Measurements from ENCODE around the gene ALPL. TPM values are rescaled to one million over a fixed set of nuclear protein-coding genes. Genes with fewer than 3 reads are reported as not detected.
"Not testable (repeated sequence)": the region's sequence is repeated elsewhere in the genome, so short reads cannot be mapped to it uniquely, and the experiment has no call there.

The ALPL gene
- total RNA-seq, 1 donor from 2014 or later: 4.0 TPM

DNA sequence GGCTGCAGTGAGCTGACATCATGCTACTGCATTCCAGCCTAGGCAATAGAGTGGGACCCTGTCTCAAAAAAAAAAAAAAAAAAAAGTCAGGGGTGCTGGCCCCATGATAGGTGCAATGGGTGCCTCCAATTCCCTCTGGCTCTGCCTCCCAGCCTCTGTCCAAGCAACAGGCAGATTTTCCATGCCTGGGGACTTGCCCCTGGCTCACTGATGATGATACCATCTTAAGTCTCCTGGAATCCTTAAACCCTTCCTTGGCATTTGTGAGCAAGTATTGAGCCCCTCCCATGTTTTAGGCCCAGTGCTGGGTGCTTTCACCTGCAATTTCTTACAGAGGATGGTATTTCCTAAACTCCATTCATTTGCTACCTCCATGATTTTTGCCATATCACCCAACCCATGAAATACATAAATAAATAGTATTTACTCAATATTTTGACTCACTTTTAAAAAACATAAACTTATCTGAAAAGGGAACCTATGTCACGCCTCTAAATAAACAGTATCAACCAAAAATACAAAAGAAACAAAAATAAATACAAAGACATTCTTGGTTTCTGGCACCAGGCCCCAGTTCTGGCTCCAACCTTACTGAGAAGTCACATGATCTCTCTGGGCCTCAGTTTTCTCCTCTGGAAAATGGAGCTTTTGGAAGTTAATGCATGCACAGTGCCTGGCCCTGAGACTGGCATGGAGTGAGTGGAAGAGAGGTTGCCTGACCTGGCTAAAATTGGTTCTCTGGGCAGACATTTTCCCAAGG lies 1.5 kb upstream of the ALPL start:
- DNase-seq: no peak

DNA sequence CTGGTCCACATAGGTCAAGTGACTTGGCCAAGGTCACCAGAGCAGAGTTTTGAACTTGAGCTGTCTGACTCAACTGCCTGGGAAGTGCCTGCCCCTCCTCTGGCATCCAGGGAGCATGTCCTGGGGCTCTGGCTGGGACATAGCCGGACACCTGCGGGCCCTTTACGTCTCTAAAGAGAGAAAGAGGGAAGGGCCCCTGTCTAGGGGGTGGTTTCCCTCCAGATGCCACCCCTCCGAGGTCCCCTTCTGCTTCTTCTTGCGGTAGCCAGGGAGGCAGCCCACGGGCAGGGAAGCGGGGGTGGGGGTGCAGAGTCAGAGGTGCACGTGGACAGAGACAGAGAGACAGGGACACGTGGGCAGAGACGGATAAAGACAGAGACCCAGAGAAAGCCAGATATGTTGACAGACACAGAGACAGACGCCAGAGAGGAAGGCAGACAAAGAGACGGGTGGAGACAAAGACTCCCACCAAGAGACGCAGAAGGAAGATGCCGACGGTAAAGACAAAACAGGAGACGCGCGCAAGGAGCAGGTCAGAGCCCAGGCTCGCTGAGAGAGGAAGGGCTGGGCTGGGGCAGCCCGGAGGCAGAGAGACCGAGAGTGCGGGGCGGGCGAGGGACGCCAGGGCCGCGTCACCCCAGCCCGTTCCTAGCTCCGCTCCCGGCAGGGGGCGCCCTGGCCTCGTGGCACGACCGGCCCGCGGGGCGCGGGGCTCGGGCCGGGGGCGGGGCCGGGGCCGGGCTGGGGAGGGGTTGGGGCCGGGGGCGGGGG lies 458 bp upstream of the ALPL start:
- no peak for DNase-seq

DNA sequence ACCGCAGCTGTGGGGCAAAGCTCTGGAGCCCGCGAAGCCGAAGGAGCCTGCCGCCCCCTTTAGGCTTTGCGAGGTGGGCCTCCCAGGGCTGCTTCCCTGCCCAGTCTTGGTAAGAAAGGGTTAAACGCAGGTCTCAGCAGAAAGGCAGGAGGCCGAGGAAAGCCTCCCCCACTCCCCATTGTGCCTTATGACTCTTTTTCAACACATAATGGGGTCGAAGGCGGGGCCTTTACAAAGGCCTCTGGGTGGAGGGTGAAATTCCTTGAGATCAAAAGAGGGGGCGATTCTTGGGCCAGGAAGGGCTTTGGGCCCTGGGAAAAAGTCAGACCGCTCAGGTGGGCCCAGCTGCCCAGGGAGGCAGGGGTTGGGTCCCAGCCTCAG lies 880 bp downstream of the ALPL start:
- DNase-seq: no peak

DNA sequence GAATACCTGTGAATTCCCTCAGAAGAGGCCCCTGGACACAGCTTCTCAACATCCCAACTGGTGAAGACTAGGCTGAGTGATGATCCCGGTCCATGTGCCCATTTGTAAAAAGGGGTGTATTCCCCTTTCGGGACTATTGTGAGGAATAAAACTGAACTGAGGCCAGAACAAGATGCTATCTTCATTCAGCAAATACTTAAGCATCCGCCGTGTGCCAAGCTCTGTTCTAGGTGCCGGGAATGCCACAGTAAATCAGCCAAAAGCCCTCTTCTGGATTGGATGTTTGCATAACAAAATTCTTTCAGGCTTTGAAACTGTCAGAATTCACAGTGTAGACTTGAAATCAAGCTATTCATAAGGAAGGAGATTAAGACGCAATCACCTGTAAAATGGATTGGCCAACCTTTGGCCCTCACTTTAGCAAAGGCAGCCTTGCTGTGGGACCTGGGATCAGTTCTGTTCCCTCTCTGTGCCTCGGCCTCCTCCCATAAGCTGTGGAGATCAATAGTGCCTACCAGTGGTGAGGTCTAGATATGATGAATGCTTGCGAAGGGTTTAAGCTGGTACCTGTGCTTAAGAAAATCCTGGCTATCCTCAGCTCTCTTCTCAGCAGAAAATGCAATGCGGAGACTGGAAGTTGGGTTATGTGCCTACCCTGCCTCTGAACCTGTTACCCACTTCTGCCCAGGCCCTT lies 1.8 kb downstream of the ALPL start:
- no peak for DNase-seq

DNA sequence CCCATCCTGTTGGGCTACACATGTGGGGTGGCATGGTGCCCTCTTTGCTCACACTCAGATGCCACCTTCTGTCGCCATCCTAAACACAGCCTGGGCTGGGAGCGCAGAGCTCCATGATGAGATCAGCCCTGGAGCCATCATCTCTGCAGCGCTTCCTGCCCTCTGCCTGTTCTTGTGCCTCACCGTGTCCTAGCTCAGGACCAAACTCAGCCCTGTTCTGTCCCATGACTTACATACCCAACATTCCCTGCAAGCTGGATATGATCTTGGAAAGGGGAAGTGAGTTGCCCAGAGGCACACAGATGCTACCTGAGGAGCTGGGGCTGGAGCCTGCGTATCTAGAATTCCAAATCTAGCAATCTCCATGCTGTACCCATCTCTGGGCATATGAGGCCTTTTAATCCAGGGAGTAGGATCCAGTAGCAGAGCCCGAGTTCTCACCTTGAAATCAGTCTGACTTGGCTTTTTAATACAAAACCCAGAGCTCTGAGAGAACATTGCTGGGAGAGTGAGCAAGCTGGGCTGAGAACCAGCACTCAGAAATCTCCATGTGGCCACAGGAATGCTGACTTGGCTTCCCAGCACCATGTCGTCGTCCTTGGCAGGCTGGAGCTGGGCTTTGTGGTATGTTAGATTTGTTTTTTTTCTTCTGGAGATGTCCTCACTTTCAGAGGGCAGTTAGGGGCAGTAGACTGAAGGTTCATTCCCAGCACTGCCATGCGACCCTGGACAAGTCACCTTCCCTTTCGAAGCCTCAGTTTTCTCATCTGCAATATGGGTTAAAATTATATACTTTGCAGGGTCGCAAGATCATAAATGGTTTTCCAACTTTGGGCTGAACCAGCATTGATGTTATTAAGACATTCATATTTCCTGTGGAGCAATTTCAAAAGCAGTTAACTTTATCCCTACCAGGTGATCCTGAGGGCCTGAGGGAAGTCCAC lies 2.6 kb downstream of the ALPL start:
- peak; percentile 63 for DNase-seq

DNA sequence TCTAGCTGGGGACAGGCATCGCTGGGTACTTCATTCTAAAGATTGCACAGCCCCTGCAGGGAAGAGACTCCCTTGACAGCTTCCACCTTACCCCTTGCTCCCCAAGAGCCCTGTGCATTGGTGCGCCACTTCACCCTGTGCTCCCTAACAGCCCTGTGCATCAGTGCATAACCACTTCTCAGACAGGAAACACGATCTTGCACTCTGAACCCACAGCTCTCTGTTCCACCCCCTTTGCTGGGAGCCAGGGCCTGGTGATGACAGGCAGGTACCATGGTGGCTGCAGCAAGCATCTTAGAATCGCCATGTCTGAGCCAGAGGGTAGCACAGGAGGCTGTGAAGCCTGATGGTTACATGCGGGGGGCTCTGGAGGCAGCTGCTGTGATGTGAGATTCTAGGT lies 5.0 kb downstream of the ALPL start:
- DNase-seq: no peak

DNA sequence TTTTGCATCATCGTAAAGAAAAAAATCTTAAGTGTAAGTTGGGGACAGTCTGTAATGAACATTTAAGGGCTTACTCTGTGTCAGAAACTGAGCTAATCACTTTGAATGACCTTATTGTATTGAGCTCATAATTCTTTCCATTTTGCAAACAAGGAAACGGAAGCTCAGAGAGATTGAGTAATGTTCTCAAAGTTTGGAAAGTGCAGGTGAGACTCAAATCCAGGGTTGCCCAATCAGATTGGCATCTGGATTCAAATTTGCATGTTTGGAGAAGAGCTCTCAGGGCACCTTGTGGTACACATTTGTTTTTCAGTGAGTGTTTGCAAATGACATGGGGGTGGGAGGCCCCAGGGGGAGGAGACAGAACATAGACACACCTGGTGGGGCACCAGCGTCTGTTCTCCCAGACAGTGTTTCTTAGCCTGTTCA lies 8.0 kb downstream of the ALPL start:
- no peak for DNase-seq

DNA sequence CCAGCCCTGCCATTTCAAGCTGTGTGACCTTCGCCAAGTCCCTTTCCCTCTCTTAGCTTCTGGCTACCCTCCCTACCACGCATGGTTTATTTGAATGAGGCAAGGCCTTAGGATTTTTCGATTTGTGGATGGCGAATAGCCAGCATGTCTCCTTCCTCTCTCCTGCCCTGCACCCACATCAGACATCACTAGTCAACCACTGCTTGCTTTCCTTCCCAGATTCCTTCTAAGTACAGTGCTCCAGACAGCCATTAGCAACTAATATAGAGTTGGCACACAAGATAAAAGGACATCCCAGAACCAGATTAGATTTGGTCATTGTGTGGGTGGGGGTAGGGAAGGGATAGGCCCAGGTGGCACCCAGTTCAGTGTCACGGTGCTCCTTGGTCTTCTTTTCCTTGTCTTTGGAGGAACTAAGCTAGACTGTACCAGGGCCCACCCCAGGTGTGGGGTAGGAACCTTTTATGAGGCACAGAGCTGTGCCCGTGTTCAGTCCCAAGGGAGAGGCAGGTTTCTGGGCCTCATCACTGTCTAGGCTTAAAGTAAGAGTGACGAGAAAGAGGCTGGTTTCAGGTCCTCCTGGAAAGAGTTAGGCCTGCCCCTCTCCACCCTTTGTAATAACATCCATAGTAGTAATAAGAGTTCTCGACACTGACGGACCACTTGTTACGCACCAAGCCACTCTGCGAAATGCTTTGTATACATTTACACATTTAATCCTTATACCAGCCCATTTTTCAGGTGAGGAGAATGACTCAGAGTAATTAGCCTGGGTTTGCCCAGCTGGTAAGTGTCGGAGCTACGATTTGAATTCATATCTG lies 8.6 kb downstream of the ALPL start:
- no peak for DNase-seq

DNA sequence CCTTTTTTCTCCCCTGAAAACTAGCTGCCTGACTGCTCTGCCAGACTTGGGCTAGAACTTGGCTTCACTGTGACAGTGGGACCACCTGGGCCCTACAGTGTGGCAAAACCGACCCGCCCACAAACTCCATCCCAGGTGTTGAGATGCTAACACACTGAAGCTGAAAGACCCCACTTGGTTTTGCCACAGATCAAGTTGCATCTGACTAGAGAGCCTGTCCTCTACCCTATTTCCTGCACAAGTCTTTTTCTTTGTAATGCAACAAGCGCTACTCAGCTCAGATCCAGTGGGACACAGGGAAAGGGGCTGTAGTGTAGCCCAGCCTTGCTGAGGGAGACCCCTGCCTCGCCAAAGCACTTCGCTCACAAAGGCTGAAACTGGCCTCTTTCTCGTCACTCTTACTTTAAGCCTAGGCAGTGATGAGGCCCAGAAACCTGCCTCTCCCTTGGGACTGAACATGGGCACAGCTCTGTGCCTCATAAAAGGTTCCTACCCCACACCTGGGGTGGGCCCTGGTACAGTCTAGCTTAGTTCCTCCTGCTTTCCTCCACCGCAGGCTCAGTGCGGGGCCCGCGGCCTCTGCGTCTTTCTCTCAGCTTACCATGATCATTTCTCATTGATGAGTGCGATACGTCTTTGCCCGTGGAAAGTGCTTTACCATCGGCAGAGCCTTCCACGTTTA lies 9.7 kb downstream of the ALPL start:
- no peak for DNase-seq

DNA sequence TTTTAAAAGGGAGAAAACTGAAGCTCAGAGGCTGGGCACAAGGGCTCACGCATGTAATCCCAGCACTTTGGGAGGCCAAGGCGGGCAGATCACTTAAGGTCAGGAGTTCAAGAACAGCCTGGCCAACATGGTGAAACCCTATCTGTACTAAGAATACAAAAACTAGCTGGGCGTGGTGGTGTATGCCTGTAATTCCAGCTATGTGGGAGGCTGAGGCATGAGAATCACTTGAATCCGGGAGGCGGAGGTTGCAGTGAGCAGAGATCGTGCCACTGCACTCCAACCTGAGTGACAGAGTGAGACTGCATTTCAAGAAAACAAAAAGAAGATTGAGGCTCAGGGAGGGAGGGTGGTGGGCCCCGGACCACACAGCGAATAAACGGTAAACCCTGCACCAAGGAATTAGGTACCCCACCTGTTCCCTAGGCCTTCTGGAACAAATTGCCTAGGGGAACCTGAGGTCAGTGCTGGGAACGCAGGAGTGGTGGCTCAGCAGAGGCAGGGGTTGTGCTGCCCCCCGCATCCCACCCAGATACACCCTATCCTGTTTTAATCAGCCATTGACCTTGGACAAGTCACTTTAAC lies 10.4 kb downstream of the ALPL start:
- not testable (repeated sequence) for DNase-seq

DNA sequence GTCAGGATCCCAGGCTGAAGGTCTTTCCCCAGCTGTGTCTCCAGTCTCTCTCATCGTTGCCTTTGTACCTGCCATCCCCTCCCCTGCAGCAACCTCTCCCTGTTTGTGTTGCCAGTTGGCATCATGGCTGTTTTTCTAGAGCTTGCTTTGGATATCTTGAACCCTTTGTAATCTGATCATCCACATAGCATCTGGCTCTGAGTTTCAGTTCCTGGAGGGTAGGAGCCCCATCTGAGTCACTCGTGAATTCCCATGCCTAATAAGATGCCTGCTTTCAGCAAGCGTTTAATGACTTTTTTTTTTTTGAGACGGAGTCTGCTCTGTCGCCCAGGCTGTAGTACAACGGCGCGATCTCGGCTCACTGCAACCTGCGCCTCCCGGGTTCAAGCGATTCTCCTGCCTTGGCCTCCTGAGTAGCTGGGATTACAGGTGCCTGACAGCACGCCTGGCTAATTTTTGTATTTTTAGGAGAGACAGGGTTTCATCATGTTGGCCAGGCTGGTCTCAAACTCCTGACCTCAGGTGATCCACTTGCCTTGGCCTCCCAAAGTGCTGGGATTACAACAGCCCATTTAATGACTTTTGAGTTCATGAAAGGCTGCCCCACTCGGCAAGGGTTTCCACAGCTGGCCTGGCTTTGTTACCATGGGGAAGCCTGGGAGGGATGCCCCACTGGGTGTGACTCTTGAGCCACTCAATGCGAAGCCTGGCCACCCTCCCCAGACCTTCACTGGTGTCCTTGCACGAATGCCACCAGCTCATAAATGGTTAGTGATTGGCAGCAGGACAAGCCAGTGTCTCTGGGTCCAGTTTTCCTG lies 11.9 kb downstream of the ALPL start:
- no peak for DNase-seq

DNA sequence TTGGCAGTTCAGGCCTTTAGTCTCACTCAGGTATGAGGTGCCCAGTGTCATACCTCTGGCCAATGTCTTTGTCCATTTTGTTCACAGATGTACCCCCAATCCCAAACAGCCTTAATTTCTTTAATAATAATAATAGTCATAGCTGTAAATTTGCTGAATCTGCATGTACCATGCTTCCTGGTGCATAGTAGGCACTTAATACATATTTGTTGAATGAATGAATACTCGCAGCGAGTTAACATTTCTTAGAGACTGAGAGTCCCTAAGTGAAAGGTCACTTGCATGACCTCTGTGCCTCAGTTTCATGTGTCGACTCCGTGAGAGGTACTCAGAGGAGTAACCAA lies 12.5 kb downstream of the ALPL start:
- DNase-seq: no peak

DNA sequence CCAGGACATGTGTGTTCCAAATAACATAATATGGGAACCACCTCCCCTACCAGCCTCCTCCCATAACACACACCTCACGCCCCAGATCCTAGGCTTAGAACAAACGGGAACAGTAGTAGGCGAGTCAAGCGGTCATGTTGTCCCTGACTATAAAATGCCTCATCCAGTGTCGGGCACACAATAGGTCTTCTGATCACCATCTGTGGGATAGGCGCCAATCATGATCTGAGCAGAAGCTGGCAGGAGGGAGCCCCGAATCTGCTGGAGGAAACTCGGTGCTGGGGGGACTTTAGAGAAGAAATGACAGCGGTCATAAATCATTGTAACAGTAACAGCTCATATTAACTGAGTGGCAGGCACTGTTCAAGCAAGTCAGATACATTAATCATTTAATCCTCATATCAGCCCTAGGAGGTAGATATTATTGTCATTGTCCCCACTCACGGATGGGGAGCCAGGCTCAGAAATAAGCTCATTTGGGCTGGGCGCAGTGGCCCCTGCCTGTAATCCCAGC lies 13.4 kb downstream of the ALPL start:
- DNase-seq: no peak

DNA sequence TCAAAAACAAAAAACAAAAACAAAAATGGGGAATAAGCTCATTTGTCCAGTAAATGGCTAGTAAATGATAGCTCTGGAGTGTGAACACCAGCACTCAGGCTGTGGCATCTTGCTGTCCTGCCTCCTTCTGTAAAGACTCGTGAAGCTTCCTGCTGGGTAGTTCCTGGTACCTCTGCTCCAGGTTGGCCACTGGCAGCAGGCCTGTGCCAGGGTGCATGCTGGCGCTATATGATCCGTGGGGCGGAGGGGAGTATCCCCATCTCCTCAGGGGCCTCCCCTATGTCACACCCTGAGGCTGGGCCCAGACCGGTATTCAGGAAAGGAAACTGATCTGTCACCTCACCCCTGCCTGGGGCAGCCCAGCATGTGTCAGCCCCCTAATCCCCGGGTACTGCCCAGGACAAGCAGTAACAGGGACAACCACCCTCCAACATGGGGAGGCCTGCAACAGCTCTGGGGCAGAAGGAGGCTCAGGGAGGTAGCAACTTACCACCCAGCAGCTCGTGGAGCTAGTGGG lies 14.1 kb downstream of the ALPL start:
- DNase-seq: no peak

DNA sequence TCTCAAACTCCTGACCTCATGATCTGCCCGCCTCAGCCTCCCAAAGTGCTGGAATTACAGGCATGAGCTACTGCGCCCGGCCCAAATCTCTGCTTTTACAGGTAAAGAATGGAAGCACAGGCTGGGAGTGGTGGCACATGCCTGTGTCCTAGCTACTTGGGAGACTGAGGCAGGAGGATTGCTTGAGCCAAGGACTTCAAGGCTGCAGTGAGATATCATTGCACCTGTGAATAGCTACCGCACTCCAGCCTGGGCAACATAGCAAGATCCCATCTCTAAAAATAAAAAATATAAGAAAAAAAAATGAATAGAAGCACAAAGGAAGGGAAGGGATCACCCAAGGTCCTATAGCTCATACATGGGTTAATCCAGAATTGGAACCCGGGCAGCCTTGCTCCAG lies 15.0 kb downstream of the ALPL start:
- no peak for DNase-seq

DNA sequence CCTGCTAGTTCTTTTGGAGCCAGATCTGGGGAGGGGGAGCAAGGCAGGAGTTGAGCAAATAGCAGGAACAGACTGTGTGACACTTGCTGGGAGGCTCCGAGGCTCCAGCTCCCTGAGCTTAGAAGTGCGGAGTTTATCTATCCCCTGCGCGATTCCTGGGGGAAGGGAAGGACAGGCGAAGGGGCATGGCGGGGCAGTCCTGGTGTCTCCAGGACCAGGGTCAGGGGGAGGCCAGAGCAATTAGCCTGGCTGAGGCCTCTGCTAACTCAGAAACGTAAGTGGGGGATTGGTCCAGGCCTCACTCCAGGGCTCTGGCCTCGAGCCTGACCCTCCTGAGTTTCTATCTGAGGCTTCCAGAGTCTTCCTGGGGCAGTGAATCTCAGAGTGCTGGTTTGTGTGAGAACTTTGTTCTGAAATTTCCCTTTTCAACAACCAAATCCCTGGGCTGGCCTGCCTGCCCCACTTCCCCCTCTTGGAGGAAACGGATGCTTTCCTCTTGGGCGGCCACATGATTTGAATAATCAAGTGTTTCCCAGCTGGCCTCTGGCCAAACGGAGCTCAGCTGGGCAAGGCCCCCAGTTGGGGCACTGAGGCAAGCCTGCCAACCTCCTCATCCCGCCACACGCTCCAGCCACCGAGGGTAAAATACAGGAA lies 15.6 kb downstream of the ALPL start:
- no peak for DNase-seq

DNA sequence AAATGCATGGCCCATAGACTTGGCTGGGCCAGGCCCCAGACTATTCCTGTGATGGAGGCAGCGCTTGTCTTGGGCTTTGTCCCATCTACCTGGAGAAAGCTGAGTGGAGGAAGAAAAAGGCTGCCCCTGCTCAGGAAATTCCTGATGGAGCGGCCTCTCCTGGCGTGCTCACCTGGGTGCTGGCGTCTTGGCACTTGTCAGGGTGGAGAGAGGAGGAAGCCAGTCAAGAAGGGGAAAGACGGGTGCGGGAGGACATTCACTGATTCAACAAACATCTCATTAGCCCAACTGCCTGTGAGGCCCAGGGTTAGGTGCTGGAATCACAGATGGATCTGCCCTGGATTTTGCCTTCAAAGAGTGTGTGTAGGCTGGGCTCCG lies 16.1 kb downstream of the ALPL start:
- no peak for DNase-seq

DNA sequence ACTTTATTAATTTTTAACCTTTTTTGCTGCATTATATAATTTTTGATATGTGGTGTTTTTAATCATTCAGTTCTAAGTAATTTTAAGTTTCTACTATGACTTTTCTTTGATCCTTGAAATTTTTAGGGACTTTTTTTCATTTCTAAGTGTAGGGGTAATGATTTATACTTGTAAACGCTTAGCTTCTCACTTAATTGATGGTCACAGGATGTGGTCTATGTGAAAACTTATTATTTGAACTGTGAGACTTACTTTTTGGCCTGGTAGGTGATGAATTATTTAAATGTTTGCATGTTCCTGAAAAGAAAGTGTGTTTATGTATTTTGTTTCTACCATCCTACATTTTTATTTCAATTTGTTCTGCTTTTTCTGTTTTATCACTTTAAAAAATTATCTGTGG lies 17.2 kb downstream of the ALPL start:
- DNase-seq: no peak
